Activated CD8-positive, alpha-beta T cell treated with anti-CD3 and anti-CD28 coated beads, Interleukin-2, amount 10 ng/mL, durations not matched to agents 7 days and 5 days (primary cell): ENCODE measurements around the gene BLOC1S1. TPM values are rescaled to one million over a fixed set of nuclear protein-coding genes. Genes with fewer than 3 reads are reported as not detected.

ENCODE experiments used
- ATAC-seq: fragments of 150-1000 bp; cut with Tn5 transposase; one replicate; pipeline ENCODE4 v1.10.0; 2021; ENCODE audit warnings: moderate library complexity
- CTCF ChIA-PET: fragments of 350-600 bp; sonication (Branson Sonifier 250); formaldehyde crosslinking; loops from one replicate; lab custom pipeline; 2021; ENCODE audit warnings: antibody characterized with exemption; lab: Charles Lee
- POLR2A ChIA-PET: fragments of 350-600 bp; sonication (Branson Sonifier 250); formaldehyde crosslinking; loops from one replicate; lab custom pipeline; 2021; ENCODE audit warnings: antibody characterized with exemption; lab: Charles Lee
- DNase-seq: peaks from one replicate; pipeline ENCODE4 v3.0.0-alpha.2; 2020
- H3K27ac Mint-ChIP-seq: one replicate; pipeline ENCODE4 v1.8.0; 2021; ENCODE audit warnings: mild to moderate bottlenecking, mixed read lengths
- H3K27me3 Mint-ChIP-seq: one replicate; pipeline ENCODE4 v1.8.0; 2021; ENCODE audit warnings: low read depth, mixed read lengths
- H3K36me3 Mint-ChIP-seq: one replicate; pipeline ENCODE4 v1.8.0; 2021; ENCODE audit warnings: low read depth, mixed read lengths
- H3K4me1 Mint-ChIP-seq: one replicate; pipeline ENCODE4 v1.8.0; 2021; ENCODE audit warnings: low read depth, mixed read lengths
- H3K4me3 Mint-ChIP-seq: one replicate; pipeline ENCODE4 v1.8.0; 2021; ENCODE audit warnings: mild to moderate bottlenecking, mixed read lengths
- H3K9me3 Mint-ChIP-seq: one replicate; pipeline ENCODE4 v1.8.0; 2022; ENCODE audit warnings: mixed read lengths; ENCODE audit not compliant: insufficient read depth
- total RNA-seq, 2 experiments: library from RNA; stranded (reverse); gene quantifications; one replicate each; pipeline ENCODE4 v1.2.3, GENCODE V29; 2021

BLOC1S1 gene
- 100 to 1,000 TPM; 156 to 158 TPM for total RNA-seq

DNA sequence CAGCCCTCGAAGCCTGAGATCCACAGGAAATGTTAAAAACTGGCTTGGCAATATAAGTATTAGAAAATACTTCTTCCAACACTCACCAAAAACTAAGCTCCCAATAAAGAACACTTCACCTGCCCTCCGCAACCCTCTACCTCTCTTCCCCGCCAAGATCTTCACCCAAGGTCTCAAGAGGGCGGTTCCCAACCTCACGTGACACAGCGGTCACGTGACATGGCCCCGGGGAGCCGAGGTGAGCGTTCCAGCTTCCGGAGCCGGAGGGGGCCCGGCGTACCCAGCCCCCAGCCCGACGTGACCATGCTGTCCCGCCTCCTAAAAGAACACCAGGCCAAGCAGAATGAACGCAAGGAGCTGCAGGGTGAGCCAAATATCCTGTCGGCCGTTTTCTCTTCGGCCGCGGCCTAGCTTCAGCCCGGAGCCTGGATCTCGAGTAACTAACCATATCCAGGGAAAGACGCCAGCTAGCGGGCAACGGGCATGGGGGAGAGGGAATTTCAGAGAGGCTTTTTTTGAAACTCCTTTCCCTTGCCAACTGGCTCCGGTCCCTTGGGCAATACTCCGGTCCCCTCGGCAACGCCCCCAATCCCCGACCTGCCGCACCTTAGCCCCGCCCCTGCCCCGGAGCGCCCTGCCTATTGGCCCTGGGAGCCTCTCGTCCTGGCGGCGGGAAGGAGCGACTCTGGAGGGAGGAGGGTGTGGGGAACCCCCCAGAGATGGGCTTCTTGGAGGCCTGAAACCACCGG, at the start of gene BLOC1S1:
TSS of gene BLOC1S1 (plus strand) at position 214 of the 749 bp plus-strand sequence. CDS start at position 220, 6 bp downstream.
- Mint-ChIP-seq H3K27ac (peak within 1 kb of the TSS; percentile 96), H3K4me3 (peak within 1 kb of the TSS; percentile 97), H3K9me3 (no peaks in the 10 kb centered on the region), H3K36me3 (peaks cover 19% of the 10 kb centered on the region), H3K4me1 (peaks cover 54% of the 10 kb centered on the region), H3K27me3 (peaks cover 17% of the 10 kb centered on the region)
- peak; percentile 95 for DNase-seq
- CTCF ChIA-PET: interaction anchor here (1.0 to 6.8 kb wide), 10 partner anchors 9 to 1972 kb away, joined by 3 to 43 read pairs (median 6); partner anchors contain the start of gene CD63
- peak; percentile 95 for ATAC-seq
- POLR2A ChIA-PET: interaction anchor here (1.2 to 3.3 kb wide), 6 partner anchors 9 to 218 kb away, joined by 3 to 28 read pairs (median 4); partner anchors contain the start of gene CD63

DNA sequence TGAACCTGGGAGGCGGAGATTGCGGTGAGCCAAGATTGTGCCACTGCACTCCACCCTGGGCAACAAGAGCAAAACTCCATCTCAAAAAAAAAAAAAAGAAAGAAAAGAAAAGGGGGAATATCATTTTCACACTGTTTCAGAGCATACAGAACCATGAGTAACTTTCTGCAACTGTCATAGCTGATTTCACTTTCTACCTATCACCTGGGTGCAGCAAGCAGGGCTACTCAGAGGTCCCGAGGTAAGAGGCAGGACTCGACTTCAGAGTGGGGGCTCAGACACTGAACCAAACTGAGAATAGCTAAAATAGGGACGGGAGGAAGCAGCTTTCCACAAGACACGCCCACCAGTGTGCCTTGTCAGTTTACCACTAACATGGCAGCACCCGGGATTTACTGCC, 49.3 kb upstream of the BLOC1S1 start:
- H3K4me3 Mint-ChIP-seq: no peak overlapping the region
- H3K36me3 Mint-ChIP-seq: no peaks in the 10 kb centered on the region
- ChIA-PET CTCF (interaction anchor here (2.1 kb wide), 1 partner anchor 10 kb away, joined by 10 read pairs; no protein-coding TSS in a partner anchor), POLR2A (no interaction called here)
- no peak for DNase-seq
- H3K27ac Mint-ChIP-seq: no peak overlapping the region
- no peaks in the 10 kb centered on the region for H3K9me3 Mint-ChIP-seq
- no peak for ATAC-seq
- peaks cover 8% of the 10 kb centered on the region for H3K27me3 Mint-ChIP-seq
- no peaks in the 10 kb centered on the region for H3K4me1 Mint-ChIP-seq

DNA sequence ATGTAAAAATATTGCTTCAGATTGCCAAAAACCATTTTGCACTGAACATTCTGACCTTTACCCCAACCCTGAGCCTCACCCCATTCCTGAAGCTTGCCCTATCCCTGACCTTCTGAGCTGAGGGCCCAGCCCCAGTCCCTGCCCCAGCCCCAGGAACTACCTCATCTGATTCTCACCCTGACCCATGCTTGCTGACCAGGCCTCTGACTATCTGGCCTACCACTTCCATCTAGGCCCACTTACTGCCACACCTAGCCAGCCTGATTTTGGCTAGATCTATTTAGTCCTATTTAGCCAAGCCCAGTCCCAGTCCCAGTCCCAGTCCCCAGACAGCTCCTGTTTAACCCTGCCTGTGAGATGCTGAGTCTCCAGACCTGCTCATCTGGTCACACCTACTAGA, 45.6 kb upstream of the BLOC1S1 start:
- Mint-ChIP-seq H3K9me3 (no peaks in the 10 kb centered on the region), H3K27ac (no peak overlapping the region), H3K4me1 (no peaks in the 10 kb centered on the region), H3K36me3 (no peaks in the 10 kb centered on the region), H3K4me3 (no peak overlapping the region), H3K27me3 (peaks cover 14% of the 10 kb centered on the region)
- ATAC-seq (no peak), DNase-seq (no peak)
- CTCF ChIA-PET: interaction anchor here (4.1 kb wide), 1 partner anchor 14 kb away, joined by 17 read pairs; no protein-coding TSS in a partner anchor
- POLR2A ChIA-PET: no interaction called here

DNA sequence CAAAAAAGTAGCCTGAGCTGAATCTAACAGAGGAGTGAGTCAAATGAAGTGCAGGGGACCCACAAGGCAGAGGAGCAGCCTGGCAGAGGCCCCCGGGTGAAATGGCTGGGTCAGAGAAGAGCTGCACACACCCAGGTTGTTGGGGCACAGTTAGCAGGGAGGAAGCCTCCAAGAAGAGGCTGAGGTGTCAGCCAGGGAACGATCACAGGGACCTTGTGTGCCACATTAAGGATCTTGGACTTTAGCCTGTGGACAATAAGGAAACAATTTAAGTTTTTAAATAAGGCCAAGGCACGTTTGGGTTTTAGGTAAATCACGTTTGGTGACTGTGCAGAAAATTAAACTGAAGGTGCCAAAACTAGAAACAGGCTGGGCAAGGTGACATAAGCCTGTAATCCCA, 44.1 kb upstream of the BLOC1S1 start:
- Mint-ChIP-seq H3K36me3 (no peaks in the 10 kb centered on the region), H3K27ac (no peak overlapping the region), H3K27me3 (peaks cover 21% of the 10 kb centered on the region), H3K4me3 (no peak overlapping the region), H3K4me1 (no peaks in the 10 kb centered on the region), H3K9me3 (no peaks in the 10 kb centered on the region)
- ChIA-PET POLR2A (no interaction called here), CTCF (interaction anchor here (0.9 to 4.1 kb wide), 3 partner anchors 10 to 25 kb away, joined by 4 to 17 read pairs (median 7); a partner anchor contains a TSS)
- ATAC-seq: no peak
- DNase-seq: no peak

DNA sequence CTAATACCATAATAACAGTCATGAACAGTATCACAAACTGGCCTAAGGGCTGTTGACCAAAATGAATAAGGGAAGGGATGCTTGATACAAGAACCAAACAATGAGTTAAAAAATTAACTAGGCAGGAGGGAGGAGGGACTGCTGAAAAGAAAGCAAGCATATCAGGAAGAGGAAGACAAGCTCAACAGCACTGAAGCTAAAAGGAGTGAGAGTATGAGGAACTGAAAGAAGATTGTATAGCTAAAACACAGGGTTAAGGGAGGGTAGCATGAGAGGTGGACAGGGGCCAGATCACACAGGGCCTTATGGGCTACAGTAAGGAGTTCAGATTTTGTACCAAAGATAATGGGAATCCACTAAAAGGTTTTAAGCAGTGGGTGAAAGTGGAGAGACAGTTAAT, 42.2 kb upstream of the BLOC1S1 start:
- Mint-ChIP-seq H3K4me3 (no peak overlapping the region), H3K4me1 (no peaks in the 10 kb centered on the region), H3K36me3 (no peaks in the 10 kb centered on the region), H3K27ac (no peak overlapping the region), H3K9me3 (no peaks in the 10 kb centered on the region), H3K27me3 (peaks cover 21% of the 10 kb centered on the region)
- DNase-seq: no peak
- ChIA-PET CTCF (interaction anchor here (1.3 to 2.4 kb wide), 3 partner anchors 15 to 27 kb away, joined by 4 to 7 read pairs (median 7); no protein-coding TSS in a partner anchor), POLR2A (no interaction called here)
- no peak for ATAC-seq

DNA sequence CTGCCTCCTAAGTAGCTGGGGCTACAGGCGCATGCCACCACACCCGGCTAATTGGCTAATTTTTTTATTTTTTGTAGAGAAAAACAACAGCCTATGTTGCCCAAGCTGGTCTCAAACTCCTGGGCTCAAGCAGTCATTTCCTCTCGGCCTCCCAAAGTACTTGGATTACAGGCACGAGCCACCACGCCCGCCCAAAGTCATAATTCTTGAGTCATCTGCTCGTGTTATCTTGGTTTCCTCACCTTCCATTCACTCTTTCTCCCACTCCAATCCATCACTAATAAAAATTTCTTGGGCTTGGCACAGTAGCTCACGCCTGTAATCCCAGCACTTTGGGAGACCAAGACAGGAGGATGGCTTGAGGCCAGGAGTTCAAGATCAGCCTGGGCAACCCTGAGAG, 40.2 kb upstream of the BLOC1S1 start:
- Mint-ChIP-seq H3K36me3 (no peaks in the 10 kb centered on the region), H3K4me1 (no peaks in the 10 kb centered on the region), H3K27me3 (peaks cover 33% of the 10 kb centered on the region), H3K4me3 (no peak overlapping the region), H3K27ac (no peak overlapping the region), H3K9me3 (no peaks in the 10 kb centered on the region)
- POLR2A ChIA-PET: no interaction called here
- ATAC-seq: no peak
- CTCF ChIA-PET: no interaction called here
- no peak for DNase-seq

DNA sequence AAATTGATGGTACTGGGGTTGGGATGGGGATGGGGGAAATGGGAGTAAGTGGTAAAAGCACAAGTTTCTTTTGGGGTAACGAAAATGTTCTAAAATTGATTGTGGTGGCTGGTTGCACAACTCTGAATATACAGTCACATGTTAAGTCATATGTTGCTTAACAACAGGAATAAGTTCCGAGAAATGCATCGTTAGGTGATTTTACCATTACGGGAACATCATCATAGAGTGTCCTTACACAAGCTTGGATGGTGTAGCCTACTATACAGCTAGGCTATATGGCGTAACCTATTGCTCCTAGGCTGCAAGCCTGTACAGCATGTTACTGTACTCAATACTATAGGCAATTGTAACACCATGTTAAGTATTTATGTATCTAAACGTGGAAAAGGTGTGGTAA, 39.1 kb upstream of the BLOC1S1 start:
- peaks cover 42% of the 10 kb centered on the region for H3K27me3 Mint-ChIP-seq
- H3K4me1 Mint-ChIP-seq: peaks cover 5% of the 10 kb centered on the region
- CTCF ChIA-PET: no interaction called here
- H3K4me3 Mint-ChIP-seq: no peak overlapping the region
- DNase-seq: no peak
- H3K27ac Mint-ChIP-seq: no peak overlapping the region
- H3K9me3 Mint-ChIP-seq: no peaks in the 10 kb centered on the region
- POLR2A ChIA-PET: no interaction called here
- no peak for ATAC-seq
- no peaks in the 10 kb centered on the region for H3K36me3 Mint-ChIP-seq

DNA sequence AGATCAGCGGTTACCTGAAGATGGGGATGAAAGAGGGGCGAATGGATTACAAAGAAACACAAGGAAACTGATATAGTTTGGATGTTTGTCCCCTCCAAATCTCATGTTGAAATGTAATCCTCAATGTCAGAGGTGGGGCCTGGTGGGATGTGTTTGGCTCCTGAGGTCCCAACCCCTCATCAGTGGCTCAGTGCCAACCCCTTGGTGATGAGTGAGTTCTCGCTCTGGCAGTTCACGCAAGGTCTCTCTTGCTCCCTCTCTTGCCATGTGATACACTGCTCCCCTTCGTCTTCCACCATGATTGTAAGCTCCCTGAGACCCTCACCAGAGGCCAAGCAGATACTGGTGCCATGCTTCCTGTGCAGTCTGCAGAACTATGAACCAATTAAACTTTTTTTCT, 36.2 kb upstream of the BLOC1S1 start:
- CTCF ChIA-PET: no interaction called here
- no peaks in the 10 kb centered on the region for H3K36me3 Mint-ChIP-seq
- DNase-seq (no peak), ATAC-seq (no peak)
- no peaks in the 10 kb centered on the region for H3K9me3 Mint-ChIP-seq
- H3K27me3 Mint-ChIP-seq: peaks cover 39% of the 10 kb centered on the region
- H3K4me1 Mint-ChIP-seq: peaks cover 5% of the 10 kb centered on the region
- H3K4me3 Mint-ChIP-seq: no peak overlapping the region
- POLR2A ChIA-PET: no interaction called here
- no peak overlapping the region for H3K27ac Mint-ChIP-seq

DNA sequence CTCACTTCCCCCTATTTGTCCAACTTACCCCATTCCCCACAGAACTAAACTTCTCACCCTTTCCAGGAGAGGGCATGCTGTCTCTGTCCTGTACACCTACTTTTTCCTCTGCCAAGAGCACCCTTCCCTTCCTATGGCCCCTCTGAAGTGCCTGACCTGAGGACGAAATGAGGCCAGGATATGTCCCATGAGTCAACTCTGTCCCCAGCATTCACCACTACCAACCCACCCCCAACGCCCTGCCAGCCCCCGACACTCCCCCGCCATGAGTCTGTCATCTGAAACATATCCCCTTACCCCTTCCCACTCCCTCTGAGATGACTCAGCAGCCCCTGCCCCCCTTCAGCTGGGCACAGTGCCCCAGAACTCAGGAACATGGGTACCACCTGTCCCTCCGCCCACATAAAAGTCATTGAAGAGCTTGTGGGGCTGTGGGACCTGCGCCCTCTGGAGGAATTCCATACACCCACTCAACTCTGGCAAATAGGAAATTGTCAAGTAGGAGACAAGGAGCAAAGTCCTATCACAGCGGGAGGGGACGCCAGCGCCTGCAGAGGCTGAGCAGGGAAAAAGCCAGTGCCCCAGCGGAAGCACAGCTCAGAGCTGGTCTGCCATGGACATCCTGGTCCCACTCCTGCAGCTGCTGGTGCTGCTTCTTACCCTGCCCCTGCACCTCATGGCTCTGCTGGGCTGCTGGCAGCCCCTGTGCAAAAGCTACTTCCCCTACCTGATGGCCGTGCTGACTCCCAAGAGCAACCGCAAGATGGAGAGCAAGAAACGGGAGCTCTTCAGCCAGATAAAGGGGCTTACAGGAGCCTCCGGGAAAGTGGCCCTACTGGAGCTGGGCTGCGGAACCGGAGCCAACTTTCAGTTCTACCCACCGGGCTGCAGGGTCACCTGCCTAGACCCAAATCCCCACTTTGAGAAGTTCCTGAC, 34.4 kb upstream of the BLOC1S1 start:
- H3K27ac Mint-ChIP-seq: no peak overlapping the region
- H3K4me3 Mint-ChIP-seq: no peak overlapping the region
- H3K27me3 Mint-ChIP-seq: peaks cover 31% of the 10 kb centered on the region
- no peaks in the 10 kb centered on the region for H3K36me3 Mint-ChIP-seq
- no peaks in the 10 kb centered on the region for H3K9me3 Mint-ChIP-seq
- POLR2A ChIA-PET: no interaction called here
- peaks cover 5% of the 10 kb centered on the region for H3K4me1 Mint-ChIP-seq
- CTCF ChIA-PET: interaction anchor here (0.8 to 1.3 kb wide), 5 partner anchors 10 to 57 kb away, joined by 3 to 7 read pairs (median 4); partner anchors contain the start of gene BLOC1S1
- DNase-seq (no peak), ATAC-seq (no peak)

DNA sequence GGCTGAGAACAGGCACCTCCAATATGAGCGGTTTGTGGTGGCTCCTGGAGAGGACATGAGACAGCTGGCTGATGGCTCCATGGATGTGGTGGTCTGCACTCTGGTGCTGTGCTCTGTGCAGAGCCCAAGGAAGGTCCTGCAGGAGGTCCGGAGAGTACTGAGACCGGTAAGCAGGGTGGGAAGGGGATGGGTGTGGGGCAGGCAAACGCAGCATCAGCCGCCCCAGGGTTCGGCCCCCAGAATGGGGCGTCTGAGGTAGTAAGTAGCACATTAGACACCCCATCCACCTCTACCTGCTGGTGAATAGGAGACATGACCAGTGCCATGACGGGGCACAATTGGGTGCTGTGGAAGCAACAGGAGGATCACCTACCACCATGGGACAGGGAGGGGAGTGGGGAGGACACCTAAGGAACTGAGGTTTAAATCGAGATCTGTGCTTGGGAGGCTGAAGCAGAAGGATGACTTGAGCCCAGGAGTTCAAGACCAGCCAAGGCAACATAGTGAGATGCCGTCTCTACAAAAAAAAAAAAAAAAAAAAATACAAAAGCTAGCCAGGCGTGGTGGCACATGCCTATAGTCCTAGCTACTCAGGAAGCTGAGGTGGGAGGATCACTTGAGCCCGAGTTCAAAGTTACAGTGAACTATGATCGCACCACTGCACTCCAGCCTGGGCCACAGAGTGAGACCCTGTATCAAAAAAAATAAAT, 33.6 kb upstream of the BLOC1S1 start:
- peaks cover 5% of the 10 kb centered on the region for H3K4me1 Mint-ChIP-seq
- ChIA-PET POLR2A (no interaction called here), CTCF (interaction anchor here (0.8 to 1.3 kb wide), 5 partner anchors 11 to 56 kb away, joined by 3 to 7 read pairs (median 4); partner anchors contain the start of gene BLOC1S1)
- peaks cover 29% of the 10 kb centered on the region for H3K27me3 Mint-ChIP-seq
- H3K9me3 Mint-ChIP-seq: no peaks in the 10 kb centered on the region
- H3K27ac Mint-ChIP-seq: no peak overlapping the region
- no peaks in the 10 kb centered on the region for H3K36me3 Mint-ChIP-seq
- no peak overlapping the region for H3K4me3 Mint-ChIP-seq
- no peak for ATAC-seq
- DNase-seq: no peak

DNA sequence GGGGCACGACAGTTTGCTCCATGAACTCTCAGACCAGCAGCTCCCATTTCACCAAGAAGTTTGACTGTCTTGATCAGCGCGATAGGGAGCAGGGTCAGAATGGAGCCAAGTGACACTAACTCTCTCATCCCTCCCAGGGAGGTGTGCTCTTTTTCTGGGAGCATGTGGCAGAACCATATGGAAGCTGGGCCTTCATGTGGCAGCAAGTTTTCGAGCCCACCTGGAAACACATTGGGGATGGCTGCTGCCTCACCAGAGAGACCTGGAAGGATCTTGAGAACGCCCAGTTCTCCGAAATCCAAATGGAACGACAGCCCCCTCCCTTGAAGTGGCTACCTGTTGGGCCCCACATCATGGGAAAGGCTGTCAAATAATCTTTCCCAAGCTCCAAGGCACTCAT, 32.2 kb upstream of the BLOC1S1 start:
- peaks cover 28% of the 10 kb centered on the region for H3K27me3 Mint-ChIP-seq
- no peaks in the 10 kb centered on the region for H3K36me3 Mint-ChIP-seq
- H3K4me3 Mint-ChIP-seq: no peak overlapping the region
- ATAC-seq: no peak
- no peak for DNase-seq
- no peak overlapping the region for H3K27ac Mint-ChIP-seq
- POLR2A ChIA-PET: no interaction called here
- H3K4me1 Mint-ChIP-seq: peaks cover 8% of the 10 kb centered on the region
- CTCF ChIA-PET: interaction anchor here (0.6 to 0.9 kb wide), 2 partner anchors 23 to 407 kb away, joined by 3 to 4 read pairs; no protein-coding TSS in a partner anchor
- no peaks in the 10 kb centered on the region for H3K9me3 Mint-ChIP-seq
